Right kidney (tissue), 1 donor: ENCODE measurements around the gene CNTN5.
"Not testable (repeated sequence)": the region's sequence is repeated elsewhere in the genome, so short reads cannot be mapped to it uniquely, and the experiment has no call there.

Experiments
- DNase-seq: peaks from one replicate; pipeline ENCODE4 v3.0.0-alpha.2; 2016

The CNTN5 gene

GRCh38 chr11:100229086-100229485 is 1208.3 kb downstream of the CNTN5 start:
- no peak for DNase-seq

GRCh38 chr11:100232006-100232405 is 1211.3 kb downstream of the CNTN5 start:
- DNase-seq = no peak

DNA sequence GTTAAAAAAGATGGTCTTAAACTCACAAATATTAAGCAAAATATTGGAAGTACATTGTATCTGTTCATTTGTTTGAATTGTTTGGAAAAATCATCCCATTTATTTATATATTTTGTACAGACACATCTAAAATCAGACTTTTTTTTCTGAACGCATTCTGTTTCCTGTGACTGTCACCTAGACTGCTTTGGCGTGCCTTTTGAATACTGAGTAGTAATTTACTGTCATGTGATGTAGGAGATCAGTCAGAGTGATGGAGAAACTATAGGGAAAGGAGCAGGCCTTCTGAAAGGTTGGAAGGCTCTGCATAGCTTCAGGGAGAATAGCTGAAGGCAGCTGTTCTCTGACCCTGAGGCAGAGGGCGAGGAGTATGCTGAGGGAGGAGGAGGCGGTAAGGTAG is 1214.3 kb downstream of the CNTN5 start:
- no peak for DNase-seq

- DNase-seq = no peak
These were observed 1219.3 kb downstream of the CNTN5 start for GRCh38 chr11:100240025-100240539.

GRCh38 chr11:100247704-100248103 is 1227.0 kb downstream of the CNTN5 start:
- DNase-seq = no peak

- not testable (repeated sequence) for DNase-seq
These were observed 1236.6 kb downstream of the CNTN5 start for GRCh38 chr11:100257238-100257803.

DNA sequence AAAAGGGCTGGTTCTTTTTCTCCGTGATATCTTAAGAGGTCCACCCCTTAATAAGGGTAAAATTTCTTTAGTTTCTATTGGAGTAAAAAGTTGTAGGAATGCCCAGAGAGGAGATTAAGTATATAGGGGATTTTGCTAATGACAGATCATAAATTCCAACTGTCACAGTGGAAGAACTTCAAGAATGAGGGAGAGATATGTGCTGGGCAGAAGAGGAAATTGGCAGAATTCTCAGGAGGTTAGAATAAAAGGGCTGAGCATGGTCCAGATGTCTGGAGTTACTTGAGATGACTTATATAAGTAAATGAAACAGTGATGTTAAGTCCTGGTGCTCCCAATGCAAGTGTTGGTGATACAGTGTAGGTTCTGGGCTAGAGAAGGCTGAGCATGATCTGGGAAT is 1248.8 kb downstream of the CNTN5 start:
- DNase-seq = no peak

GRCh38 chr11:100273066-100273815 is 1252.5 kb downstream of the CNTN5 start:
- no peak for DNase-seq

DNA sequence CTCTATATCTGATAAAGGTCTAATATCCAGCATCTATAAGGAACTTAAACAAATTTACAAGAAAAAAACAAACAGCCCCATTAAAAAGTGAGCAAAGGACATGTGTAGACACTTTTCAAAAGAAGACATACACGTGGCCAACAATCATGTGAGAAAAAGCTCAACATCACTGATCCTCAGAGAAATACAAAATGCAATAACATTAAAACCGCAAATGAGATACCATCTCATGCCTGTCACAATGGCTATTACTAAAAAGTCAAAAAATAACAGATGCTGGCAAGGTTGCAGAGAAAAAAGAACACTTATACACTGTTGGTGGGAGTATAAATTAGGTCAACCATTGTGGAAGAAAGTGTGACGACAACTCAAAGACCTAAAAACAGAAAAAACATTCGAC is 1253.7 kb downstream of the CNTN5 start:
- not testable (repeated sequence) for DNase-seq

GRCh38 chr11:100294748-100295147 is 1274.0 kb downstream of the CNTN5 start:
- no peak for DNase-seq

DNA sequence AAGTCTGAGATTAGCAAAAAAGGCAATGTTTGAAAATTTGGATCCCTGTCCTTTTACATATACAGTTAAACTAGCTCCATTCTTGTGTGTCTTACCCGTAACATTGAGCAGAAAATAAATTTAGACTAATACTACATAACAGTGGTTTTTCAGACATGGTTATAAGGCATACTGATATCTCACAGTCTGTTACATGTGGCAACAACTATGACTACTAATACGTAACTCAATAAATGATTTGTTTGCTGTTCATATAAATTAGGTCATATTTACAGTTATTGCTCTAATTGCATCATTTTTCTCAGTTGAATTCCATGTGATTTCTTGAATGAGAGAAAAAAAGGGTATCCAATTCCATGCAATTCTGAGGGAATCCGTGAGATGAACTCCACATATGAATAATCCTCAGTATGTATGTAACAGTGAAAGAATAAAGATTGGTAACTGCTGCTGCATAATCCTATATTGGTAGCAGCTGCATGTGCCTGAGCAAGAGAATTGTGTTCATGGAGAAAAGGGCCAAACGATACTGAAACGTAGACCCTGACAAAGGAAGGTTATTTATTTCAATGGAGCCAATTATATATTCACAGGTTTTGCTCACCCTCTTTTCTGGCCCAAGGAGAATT is 1275.4 kb downstream of the CNTN5 start:
- DNase-seq = no peak

GRCh38 chr11:100297516-100297915 is 1276.8 kb downstream of the CNTN5 start:
- no peak for DNase-seq

- no peak for DNase-seq
These were observed 1282.1 kb downstream of the CNTN5 start for GRCh38 chr11:100302824-100303223.

DNA sequence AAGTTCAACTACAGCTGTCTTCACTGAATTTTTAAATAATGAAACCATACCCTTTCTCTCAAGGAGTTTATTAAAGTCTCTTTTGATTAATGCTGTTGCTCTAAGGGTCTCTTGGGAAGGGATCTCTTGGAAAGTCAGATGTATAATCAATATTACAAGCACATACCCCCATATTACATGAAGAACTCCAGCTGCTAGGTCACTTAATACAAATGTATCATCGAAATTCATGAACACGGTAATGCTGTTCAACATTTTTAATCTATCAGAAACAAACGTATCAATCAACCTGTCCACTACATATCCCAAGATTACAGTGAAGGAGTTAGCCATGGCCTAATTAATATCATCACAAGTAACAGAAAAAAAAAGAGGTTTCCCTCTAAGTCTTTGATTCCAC is 1283.1 kb downstream of the CNTN5 start:
- DNase-seq = no peak

DNA sequence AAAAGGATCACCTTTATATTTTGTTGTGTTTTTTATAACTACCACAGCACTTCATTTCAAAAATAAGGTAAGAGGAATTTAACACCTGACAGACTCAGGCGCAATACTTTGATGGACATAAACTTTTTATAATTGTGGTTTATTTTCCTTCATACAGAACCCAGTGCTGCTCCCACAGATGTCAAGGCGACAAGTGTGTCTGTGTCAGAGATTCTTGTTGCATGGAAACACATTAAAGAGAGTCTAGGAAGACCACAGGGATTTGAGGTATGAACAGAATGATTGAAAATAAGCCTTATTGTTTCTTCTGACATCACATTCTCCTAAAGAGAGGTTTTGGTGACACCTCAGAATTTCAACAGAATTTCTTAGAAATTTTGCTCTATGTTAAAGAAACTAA is 1287.5 kb downstream of the CNTN5 start:
- no peak for DNase-seq

GRCh38 chr11:100315946-100316345 is 1295.2 kb downstream of the CNTN5 start:
- no peak for DNase-seq

DNA sequence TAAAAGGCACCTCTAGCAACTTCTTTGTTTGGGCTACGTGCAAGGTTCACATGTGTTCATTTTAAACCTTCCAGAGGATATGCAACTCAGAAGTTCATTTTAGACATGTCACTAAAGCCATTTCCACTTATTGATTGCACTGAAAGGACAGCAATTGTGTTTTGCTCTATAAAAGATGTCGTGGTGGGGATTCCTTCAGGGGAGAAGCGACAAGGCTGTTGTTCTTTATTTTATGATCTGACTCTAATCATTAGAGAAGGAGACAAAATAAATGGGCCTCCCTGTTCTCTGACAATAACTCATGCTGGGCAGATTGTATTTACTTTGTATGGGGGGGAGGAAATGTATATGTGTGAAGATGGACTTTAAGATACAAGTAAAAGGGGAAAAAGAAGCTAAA is 1296.2 kb downstream of the CNTN5 start:
- peak; percentile 3 for DNase-seq

- DNase-seq = no peak
These were observed 1298.9 kb downstream of the CNTN5 start for GRCh38 chr11:100319691-100320090.

GRCh38 chr11:100328626-100329340 is 1308.0 kb downstream of the CNTN5 start:
- no peak for DNase-seq

DNA sequence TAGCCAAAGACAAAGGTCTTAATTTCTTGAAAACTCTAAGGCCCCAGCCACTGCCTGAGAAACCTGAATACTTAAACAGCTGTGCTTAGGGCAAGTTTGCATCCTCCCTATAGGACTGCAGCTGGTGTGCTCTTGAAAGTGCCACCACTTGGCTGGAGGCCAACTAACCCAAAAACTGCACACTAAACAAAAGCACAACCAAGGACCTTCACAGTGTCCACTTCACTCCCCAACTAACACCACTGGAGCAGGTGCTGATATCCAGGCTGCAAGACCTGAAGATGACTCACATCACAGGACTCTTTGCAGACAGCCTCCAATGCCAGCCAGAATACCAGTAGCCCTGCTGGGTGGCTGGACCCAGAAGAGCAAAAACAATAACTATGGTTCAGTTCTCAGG is 1308.6 kb downstream of the CNTN5 start:
- DNase-seq = no peak

DNA sequence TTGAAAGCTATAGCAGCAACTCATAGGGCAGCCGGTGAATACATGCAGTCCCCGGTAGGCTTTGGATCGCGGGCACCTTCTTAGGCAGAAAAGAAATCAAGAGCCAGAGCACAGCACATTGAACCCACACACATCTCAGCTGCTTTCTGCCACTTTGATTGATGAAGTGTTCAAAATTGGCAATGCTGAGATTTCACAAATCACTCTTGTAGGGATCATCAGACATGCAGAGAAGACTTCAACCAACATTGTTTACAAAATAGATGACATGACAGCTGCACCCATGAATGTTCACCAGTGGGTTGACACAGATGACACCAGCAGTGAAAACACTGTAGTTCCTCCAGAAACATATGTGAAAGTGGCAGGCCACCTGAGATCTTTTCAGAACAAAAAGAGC is 1316.1 kb downstream of the CNTN5 start:
- no peak for DNase-seq

DNA sequence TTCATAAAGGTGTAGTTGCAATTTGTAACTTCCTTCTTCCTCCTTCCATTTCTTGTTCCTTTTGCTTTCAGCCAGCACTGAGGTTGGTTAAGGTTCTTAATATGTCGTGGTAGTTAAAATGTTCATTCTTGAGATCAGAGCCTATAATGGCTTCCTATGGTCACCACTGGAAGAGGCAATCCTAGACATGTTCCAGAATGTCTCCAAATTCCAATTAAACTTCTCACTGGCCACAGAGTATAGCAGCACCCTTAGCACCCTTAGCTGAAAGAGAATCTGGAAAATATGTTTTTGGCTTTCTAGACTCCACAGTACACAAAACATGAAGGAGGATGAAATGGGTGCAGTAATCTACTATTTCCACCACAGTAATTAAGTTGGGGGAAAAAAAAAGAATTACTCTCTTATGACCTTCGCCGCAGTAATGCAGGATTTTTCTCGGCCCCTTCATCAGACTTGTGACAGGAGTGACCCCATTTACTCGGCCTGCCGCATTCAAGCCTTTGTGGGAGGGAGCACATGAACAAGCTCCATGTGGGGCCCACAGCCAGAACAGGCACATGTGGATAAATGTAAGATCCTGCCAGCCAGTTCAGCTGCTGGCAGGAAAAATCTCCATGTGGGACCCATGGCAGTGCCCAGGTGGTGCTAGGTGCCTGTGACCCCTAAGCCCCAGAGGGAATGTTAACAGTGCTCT is 1317.5 kb downstream of the CNTN5 start:
- no peak for DNase-seq
